ENCODE measurements around the gene RNF149. TPM values are rescaled to one million over a fixed set of nuclear protein-coding genes. Genes with fewer than 3 reads are reported as not detected.
"Not testable (repeated sequence)": the region's sequence is repeated elsewhere in the genome, so short reads cannot be mapped to it uniquely, and the experiment has no call there.

Gene RNF149
- total and polyA plus RNA-seq, 2 donors (not counting 3 experiments of a cell fraction or from before 2014, with no cell fraction given), result 31.3 to 66.6 TPM

DNA sequence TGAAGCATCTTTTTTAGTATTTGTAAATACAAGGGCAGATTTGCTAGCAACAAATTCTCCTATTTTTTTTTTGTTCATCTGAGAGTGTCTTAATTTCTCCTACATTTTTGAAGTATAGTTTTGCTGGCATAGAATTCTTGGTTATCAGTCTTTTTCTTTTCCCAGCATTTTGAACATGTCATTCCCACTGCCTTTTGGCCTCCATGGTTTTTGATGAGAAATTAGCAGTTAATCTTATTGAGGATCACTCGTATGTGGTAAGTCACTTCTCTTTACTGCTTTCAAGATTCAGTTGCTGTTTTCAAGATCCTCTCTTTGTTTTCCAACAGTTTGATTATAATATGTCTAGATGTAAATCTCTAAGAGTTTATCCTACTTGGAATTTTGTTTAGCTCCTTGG is 16.9 kb upstream of the RNF149 start:
- TF ChIP-seq POLR2AphosphoS5 (IDR thresholded peaks at IDR 0.05; ENCODE audit: insufficient read depth, low read depth, low read length) (no peak), MYC (IDR thresholded peaks at IDR 0.05; ENCODE audit: low read depth, low read length) (no peak), JUN (IDR thresholded peaks at IDR 0.05; ENCODE audit: borderline replicate concordance, insufficient read depth, insufficient read length, low read depth) (no peak)
- DNase-seq (ENCODE audit: low read depth, low spot score), result no peak

DNA sequence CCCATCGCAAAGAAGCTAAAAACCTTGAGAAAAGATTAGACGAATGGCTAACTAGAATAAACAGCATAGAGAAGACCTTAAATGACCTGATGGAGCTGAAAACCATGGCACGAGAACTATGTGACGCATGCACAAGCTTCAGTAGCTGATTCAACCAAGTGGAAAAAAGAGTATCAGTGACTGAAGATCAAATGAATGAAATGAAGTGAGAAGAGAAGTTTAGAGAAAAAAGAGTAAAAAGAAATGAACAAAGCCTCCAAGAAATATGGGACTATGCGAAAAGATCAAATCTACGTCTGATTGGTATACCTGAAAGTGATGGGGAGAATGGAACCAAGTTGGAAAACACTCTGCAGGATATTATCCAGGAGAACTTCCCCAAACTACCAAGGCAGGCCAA is 8.1 kb upstream of the RNF149 start:
- BruUV-seq (replicated peaks); H3K9me1 ChIP-seq (replicated peaks; ENCODE audit: control insufficient read depth, extremely low read depth, insufficient read depth, low read length); H3K36me3 ChIP-seq (ENCODE audit: control insufficient read depth in 2 of 2, extremely low read depth in 1 of 2, insufficient read depth in 2 of 2, low read length in 2 of 2); H4K20me1 ChIP-seq (replicated peaks; ENCODE audit: control insufficient read depth, extremely low read depth, insufficient read depth, low read length); H3K27me3 ChIP-seq (ENCODE audit: control insufficient read depth in 2 of 2, insufficient read depth in 2 of 2, low read length in 2 of 2); H3K4me1 ChIP-seq (ENCODE audit: control insufficient read depth, extremely low read depth, insufficient read depth, low read length); intact Hi-C loops (cut with micrococcal nuclease); POLR2A ChIA-PET; H3K4me3 ChIP-seq (replicated peaks in 1 of 3; ENCODE audit: insufficient read depth in 1 of 3, low read depth in 1 of 3, low read length in 3 of 3); DNase-seq (ENCODE audit: low read depth, low spot score); H3K27ac ChIP-seq (ENCODE audit: insufficient read depth, low read depth, low read length); H3K79me2 ChIP-seq (ENCODE audit: control insufficient read depth, insufficient read depth, low read length); H3K9me3 ChIP-seq (replicated peaks; ENCODE audit: control insufficient read depth, insufficient read depth, low read length); dilution Hi-C loops (cut with MboI; ENCODE audit: extremely low pct_ligation_motif_present, low sequenced_read_pairs); H2AFZ ChIP-seq (ENCODE audit: low read depth, low read length); FAIRE-seq; CTCF ChIA-PET; H3K4me2 ChIP-seq (ENCODE audit: insufficient read depth, low read length); H3K9ac ChIP-seq (replicated peaks; ENCODE audit: extremely low read depth, insufficient read depth, low read length): not testable (repeated sequence)

More for the DNA sequence above, 16.9 kb upstream of the RNF149 start:
- Histone ChIP-seq H3K27me3 (ENCODE audit: control insufficient read depth in 2 of 2, insufficient read depth in 2 of 2, low read length in 2 of 2) (no peaks in the 10 kb centered on the region), H3K36me3 (ENCODE audit: control insufficient read depth in 2 of 2, extremely low read depth in 1 of 2, insufficient read depth in 2 of 2, low read length in 2 of 2) (no peaks in the 10 kb centered on the region), H3K4me2 (ENCODE audit: insufficient read depth, low read length) (no peak overlapping the region), H3K9ac (replicated peaks; ENCODE audit: extremely low read depth, insufficient read depth, low read length) (no peak overlapping the region), H4K20me1 (replicated peaks; ENCODE audit: control insufficient read depth, extremely low read depth, insufficient read depth, low read length) (no peaks in the 10 kb centered on the region), H3K4me1 (ENCODE audit: control insufficient read depth, extremely low read depth, insufficient read depth, low read length) (peaks cover 27% of the 10 kb centered on the region), H3K27ac (ENCODE audit: insufficient read depth, low read depth, low read length) (no peak overlapping the region), H2AFZ (ENCODE audit: low read depth, low read length) (no peak overlapping the region), H3K9me3 (replicated peaks; ENCODE audit: control insufficient read depth, insufficient read depth, low read length) (no peaks in the 10 kb centered on the region), H3K79me2 (ENCODE audit: control insufficient read depth, insufficient read depth, low read length) (no peaks in the 10 kb centered on the region), H3K9me1 (replicated peaks; ENCODE audit: control insufficient read depth, extremely low read depth, insufficient read depth, low read length) (no peaks in the 10 kb centered on the region), H3K4me3 (replicated peaks in 1 of 3; ENCODE audit: insufficient read depth in 1 of 3, low read depth in 1 of 3, low read length in 3 of 3) (no peak overlapping the region)
- POLR2A ChIA-PET, result no interaction called here
- dilution Hi-C loops (cut with MboI; ENCODE audit: extremely low pct_ligation_motif_present, low sequenced_read_pairs) (no loop called here), intact Hi-C loops (cut with micrococcal nuclease) (no loop called here)
- CTCF ChIA-PET, result interaction anchor here (0.8 to 2.1 kb wide), 3 partner anchors 17 to 1111 kb away, joined by 3 to 6 read pairs (median 3); no protein-coding TSS in a partner anchor
- BruUV-seq (replicated peaks), result no TSS peak
- FAIRE-seq, result no peak

Data from endothelial cell of umbilical vein (primary cell).